Prostate gland (tissue), 2 donors: Measurements from ENCODE around the gene NUP210. TPM values are rescaled to one million over a fixed set of nuclear protein-coding genes. Genes with fewer than 3 reads are reported as not detected.

Experiments used
- DNase-seq: peaks from one replicate; pipeline ENCODE4 v3.0.0-alpha.2; 2019; ENCODE audit warnings: low spot score
- H3K27ac ChIP-seq, 2 donors: fragments of 200-600 bp; sonication (generic); 2 replicates each; pipeline ENCODE4 v1.5.1; 2017 to 2019
- H3K27me3 ChIP-seq: fragments of 200-600 bp; sonication (generic); replicated peaks from 2 replicates; pipeline ENCODE4 v1.5.1; 2019; ENCODE audit not compliant: insufficient read depth
- H3K36me3 ChIP-seq, 2 donors: fragments of 200-600 bp; sonication (generic); 1 replicate in 1 of 2; 2 replicates in 1 of 2; pipeline versions ENCODE4 v1.5.1 to v1.8.1; 2017 to 2019
- H3K4me1 ChIP-seq: fragments of 200-600 bp; sonication (generic); replicated peaks from 2 replicates; pipeline ENCODE4 v1.5.1; 2019
- H3K4me3 ChIP-seq, 2 donors: fragments of 200-600 bp; sonication (generic); 2 replicates each; pipeline ENCODE4 v1.5.1; 2017 to 2019
- H3K9me3 ChIP-seq: fragments of 200-600 bp; sonication (generic); 2 replicates; pipeline ENCODE4 v1.5.1; 2017
- POLR2A ChIP-seq: fragments of 450-650 bp; IDR thresholded peaks from one replicate; pipeline ENCODE4 v1.6.1; 2016; ENCODE audit warnings: antibody characterized with exemption, mild to moderate bottlenecking
- POLR2AphosphoS5 ChIP-seq: sonication (generic); formaldehyde crosslinking; IDR thresholded peaks from one replicate; pipeline ENCODE4 v1.6.1; 2017; ENCODE audit warnings: antibody characterized with exemption
- WGBS: methylation state at CpG from one replicate; pipeline ENCODE4 v1.1.5; 2018; 5-methylcytosine and 5-hydroxymethylcytosine counted together
- intact Hi-C: fragments of 100-400 bp; cut with DNase I; formaldehyde crosslinking; loops from one replicate; pipeline ENCODE4 v1.14.2; 2022
- total RNA-seq, 2 donors: library from RNA; depleted of rRNA; stranded (reverse); fragments of >200 nt; gene quantifications; one replicate each; pipeline ENCODE4 v1.1.0, GENCODE V29; 2016
- TF ChIP-seq, protein P1 (sequence below), 4 experiments: fragments of 200-600 bp in 2 of 4; fragments of 450-650 bp in 2 of 4; sonication (generic) in 2 of 4; IDR thresholded peaks; 1 replicate in 3 of 4; 2 replicates in 1 of 4; pipeline ENCODE4 v1.5.1; 2016 to 2019; ENCODE audit warnings: antibody characterized with exemption in 4 of 4, mild to moderate bottlenecking in 2 of 4, moderate library complexity in 2 of 4

The NUP210 gene
- total RNA-seq, 2 donors from 2014 or later: 10.6 to 31.2 TPM

DNA sequence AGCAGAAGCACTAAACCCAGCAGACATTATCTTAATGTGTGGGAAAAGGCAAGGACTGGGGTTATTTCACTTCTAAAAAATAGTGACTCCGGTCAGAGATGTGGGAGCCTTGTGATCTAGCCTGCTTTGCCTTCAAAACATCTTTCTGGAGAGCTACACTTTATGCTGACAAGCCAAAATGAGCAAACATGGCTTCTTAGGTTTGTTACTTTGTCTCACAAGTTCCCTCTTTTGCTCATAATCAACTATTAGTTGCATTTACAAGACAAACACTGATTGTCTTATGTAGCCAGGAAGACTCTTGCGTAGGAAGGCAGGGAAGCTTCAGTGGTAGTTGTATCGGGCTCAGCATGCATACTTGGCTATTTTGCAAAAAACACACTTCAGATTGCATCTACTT is 129.2 kb downstream of the NUP210 start:
- no peaks in the 10 kb centered on the region for H3K27me3 ChIP-seq
- intact Hi-C loops: no loop called here
- no peak overlapping the region for H3K27ac ChIP-seq
- no peak for DNase-seq
- H3K9me3 ChIP-seq: no peaks in the 10 kb centered on the region
- no peaks in the 10 kb centered on the region for H3K4me1 ChIP-seq
- no peak overlapping the region for H3K4me3 ChIP-seq
- WGBS: 82% methylated on average over 3 of the region's 3 CpGs
- TF ChIP-seq, protein P1, sequence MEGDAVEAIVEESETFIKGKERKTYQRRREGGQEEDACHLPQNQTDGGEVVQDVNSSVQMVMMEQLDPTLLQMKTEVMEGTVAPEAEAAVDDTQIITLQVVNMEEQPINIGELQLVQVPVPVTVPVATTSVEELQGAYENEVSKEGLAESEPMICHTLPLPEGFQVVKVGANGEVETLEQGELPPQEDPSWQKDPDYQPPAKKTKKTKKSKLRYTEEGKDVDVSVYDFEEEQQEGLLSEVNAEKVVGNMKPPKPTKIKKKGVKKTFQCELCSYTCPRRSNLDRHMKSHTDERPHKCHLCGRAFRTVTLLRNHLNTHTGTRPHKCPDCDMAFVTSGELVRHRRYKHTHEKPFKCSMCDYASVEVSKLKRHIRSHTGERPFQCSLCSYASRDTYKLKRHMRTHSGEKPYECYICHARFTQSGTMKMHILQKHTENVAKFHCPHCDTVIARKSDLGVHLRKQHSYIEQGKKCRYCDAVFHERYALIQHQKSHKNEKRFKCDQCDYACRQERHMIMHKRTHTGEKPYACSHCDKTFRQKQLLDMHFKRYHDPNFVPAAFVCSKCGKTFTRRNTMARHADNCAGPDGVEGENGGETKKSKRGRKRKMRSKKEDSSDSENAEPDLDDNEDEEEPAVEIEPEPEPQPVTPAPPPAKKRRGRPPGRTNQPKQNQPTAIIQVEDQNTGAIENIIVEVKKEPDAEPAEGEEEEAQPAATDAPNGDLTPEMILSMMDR (IDR thresholded peaks at IDR 0.05): no peak
- no peak for TF ChIP-seq POLR2A
- H3K36me3 ChIP-seq: no peaks in the 10 kb centered on the region

DNA sequence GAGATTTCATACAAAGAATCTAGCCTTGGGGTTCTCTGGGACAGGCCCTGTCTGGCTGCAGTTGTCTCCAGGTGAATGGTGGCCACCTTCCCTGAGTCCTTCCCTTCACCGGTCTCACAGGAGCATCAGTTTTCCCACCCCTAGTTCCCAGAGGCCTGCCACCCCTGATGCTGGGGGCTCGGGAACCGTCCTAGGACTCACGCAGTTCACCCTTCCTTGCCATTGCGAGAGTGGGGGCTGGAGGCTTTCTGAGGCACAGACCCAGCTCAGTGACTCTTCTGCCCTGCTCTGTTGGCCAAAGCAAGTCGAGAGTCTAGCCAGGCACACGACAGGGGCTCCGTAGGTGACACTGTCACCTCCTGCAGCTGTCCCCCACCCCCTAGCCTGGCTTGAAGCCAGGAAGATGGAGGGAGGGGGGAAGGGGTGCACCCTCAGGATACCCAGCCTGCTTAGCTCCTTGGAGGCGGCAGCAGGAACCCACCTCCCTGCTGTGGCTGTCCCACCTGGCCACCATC is 130.3 kb downstream of the NUP210 start:
- no peaks in the 10 kb centered on the region for H3K9me3 ChIP-seq
- no peak overlapping the region for H3K4me3 ChIP-seq
- H3K36me3 ChIP-seq: no peaks in the 10 kb centered on the region
- no peak for TF ChIP-seq POLR2AphosphoS5
- no peak for TF ChIP-seq POLR2A
- TF ChIP-seq, protein P1 (IDR thresholded peaks at IDR 0.05): no peak
- H3K27me3 ChIP-seq: no peaks in the 10 kb centered on the region
- no peaks in the 10 kb centered on the region for H3K4me1 ChIP-seq
- intact Hi-C loops: no loop called here
- DNase-seq: no peak
- H3K27ac ChIP-seq: no peak overlapping the region
- 94% methylated on average over 9 of the region's 9 CpGs for WGBS

DNA sequence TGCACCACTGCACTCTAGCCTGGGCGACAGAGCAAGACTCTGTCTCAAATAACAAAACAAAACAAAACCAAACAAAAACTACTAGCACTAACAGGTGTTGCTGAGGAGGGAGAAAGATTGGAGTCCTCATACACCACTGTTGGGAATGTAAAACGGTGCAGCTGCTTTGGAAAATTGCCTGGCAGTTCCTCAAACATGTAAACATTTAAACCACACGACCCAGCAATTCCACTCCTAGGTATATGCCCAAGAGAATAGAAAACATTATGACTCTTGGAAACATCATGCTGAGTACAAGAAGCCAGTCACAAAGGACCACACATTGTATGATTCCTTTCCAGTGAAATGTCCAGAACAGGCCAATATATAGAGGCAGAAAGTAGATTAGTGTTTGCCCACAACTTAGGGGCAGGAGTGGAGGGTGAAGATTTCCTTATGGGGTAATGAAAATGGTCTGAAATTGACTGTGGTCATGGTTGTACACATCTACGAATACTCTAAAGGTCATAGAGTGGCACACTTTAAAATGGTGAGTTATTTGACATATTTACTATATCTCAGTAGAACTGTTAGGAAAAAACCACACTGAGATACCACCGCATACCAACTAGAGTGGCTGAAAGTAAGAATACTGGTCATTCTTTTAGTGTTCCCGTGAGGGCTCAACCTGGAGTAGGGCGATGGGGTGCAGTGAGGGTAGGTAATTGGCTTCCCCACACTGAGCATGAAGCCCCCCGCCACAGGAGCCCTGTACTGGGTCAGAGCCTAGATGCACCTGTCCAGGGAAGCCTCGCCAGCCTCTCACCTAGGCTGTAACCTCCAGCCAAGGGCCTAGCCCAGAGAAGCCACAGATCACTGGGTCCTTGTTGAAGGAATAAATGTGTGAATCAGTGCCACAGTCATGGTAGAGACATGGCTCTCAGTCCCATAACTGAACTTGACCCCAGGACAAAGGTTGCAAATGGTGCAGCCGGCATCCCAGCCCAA is 131.1 kb downstream of the NUP210 start:
- Histone ChIP-seq H3K27me3 (no peaks in the 10 kb centered on the region), H3K4me3 (no peak overlapping the region), H3K4me1 (no peaks in the 10 kb centered on the region), H3K36me3 (no peaks in the 10 kb centered on the region), H3K9me3 (no peaks in the 10 kb centered on the region), H3K27ac (no peak overlapping the region)
- WGBS: 82% methylated on average over 10 of the region's 10 CpGs
- no peak for DNase-seq
- TF ChIP-seq POLR2AphosphoS5 (no peak), POLR2A (no peak)
- TF ChIP-seq, protein P1 (IDR thresholded peaks at IDR 0.05): no peak
- intact Hi-C loops: no loop called here

DNA sequence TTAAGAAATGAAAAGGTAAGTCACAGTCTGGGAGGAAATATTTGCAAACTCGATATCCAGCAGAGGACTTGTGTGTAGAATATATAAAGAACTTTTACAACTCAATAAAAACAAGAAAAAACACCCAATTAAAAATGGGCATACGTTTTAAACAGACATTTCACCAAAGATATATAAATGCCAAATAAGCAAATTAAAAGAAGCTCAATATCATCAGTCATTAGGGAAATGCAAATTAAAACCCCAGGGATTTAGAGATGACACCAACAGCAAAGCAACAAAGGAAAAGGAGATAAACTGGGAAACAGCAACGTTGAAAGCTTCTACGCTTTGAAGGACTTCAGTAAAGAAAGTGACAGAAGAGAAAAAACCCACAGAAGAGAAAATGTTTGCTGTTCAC is 132.3 kb downstream of the NUP210 start:
- TF ChIP-seq POLR2A (no peak), POLR2AphosphoS5 (no peak)
- TF ChIP-seq, protein P1 (IDR thresholded peaks at IDR 0.05): no peak
- intact Hi-C loops: no loop called here
- 38% methylated on average over 4 of the region's 4 CpGs for WGBS

DNA sequence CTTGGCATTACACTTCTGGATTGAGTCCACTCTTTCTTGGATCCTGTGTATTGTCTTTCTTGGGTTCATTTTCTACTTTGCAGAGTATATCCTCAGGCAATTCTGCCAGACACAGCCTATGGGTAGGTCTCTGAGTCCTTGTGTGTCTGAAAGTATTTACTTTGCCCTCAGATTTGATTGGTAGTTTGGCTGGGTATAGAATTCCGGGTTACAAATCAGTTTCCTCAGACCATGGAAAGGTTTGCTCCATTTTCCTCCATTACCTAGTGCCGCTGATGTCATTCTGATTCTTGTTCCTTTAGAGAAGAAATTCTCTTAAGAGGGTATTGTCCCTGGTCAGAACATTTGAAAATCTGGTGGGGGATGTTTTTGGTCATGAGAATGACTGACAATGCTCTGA is 133.2 kb downstream of the NUP210 start:
- no peak overlapping the region for H3K27ac ChIP-seq
- no peaks in the 10 kb centered on the region for H3K36me3 ChIP-seq
- intact Hi-C loops: no loop called here
- WGBS: 97% methylated on average over 2 of the region's 2 CpGs
- no peaks in the 10 kb centered on the region for H3K4me1 ChIP-seq
- H3K9me3 ChIP-seq: no peaks in the 10 kb centered on the region
- no peaks in the 10 kb centered on the region for H3K27me3 ChIP-seq
- no peak overlapping the region for H3K4me3 ChIP-seq
- TF ChIP-seq, protein P1 (IDR thresholded peaks at IDR 0.05): no peak
- TF ChIP-seq POLR2AphosphoS5: no peak
- no peak for DNase-seq

More for the DNA sequence above, 132.3 kb downstream of the NUP210 start:
- Histone ChIP-seq H3K4me3 (no peak overlapping the region), H3K4me1 (no peaks in the 10 kb centered on the region), H3K27me3 (no peaks in the 10 kb centered on the region), H3K36me3 (no peaks in the 10 kb centered on the region), H3K27ac (no peak overlapping the region), H3K9me3 (no peaks in the 10 kb centered on the region)
- no peak for DNase-seq
